Measurements from ENCODE around the gene KLHL26.
"Not testable (repeated sequence)": the region's sequence is repeated elsewhere in the genome, so short reads cannot be mapped to it uniquely, and the experiment has no call there.

The KLHL26 gene

GRCh38 chr19:18592732-18593131 is 44.1 kb upstream of the KLHL26 start:
- H3K9me3 ChIP-seq (ENCODE audit: control insufficient read depth in 5 of 5, low read length in 5 of 5); H3K27ac ChIP-seq (ENCODE audit: low read depth, low read length); H3K9ac ChIP-seq (ENCODE audit: low read length in 5 of 5); H3K4me3 ChIP-seq (ENCODE audit: low read depth in 1 of 5, low read length in 5 of 5); H3K27me3 ChIP-seq (ENCODE audit: control insufficient read depth in 5 of 5, insufficient read depth in 4 of 5, low read length in 5 of 5): not testable (repeated sequence)
- H3K36me3 ChIP-seq (ENCODE audit: control insufficient read depth in 5 of 5, insufficient read depth in 5 of 5, low read length in 5 of 5), result peaks cover 0 to 10% (median 7%) of the 10 kb centered on the region in 5 donors
- peaks cover 0 to 60% (median 45%) of the 10 kb centered on the region in 5 donors for H3K4me1 ChIP-seq (ENCODE audit: control insufficient read depth in 5 of 5, insufficient read depth in 5 of 5, low read length in 5 of 5)

- Histone ChIP-seq H3K9me3 (ENCODE audit: control insufficient read depth in 5 of 5, low read length in 5 of 5) (no peaks in the 10 kb centered on the region), H3K4me1 (ENCODE audit: control insufficient read depth in 5 of 5, insufficient read depth in 5 of 5, low read length in 5 of 5) (peaks cover 0 to 52% (median 37%) of the 10 kb centered on the region in 5 donors), H3K36me3 (ENCODE audit: control insufficient read depth in 5 of 5, insufficient read depth in 5 of 5, low read length in 5 of 5) (peaks cover 0 to 10% (median 7%) of the 10 kb centered on the region in 5 donors), H3K27me3 (ENCODE audit: control insufficient read depth in 5 of 5, insufficient read depth in 4 of 5, low read length in 5 of 5) (peaks cover 0 to 16% (median 11%) of the 10 kb centered on the region in 5 donors), H3K9ac (ENCODE audit: low read length in 5 of 5) (no peak overlapping the region), H3K4me3 (ENCODE audit: low read depth in 1 of 5, low read length in 5 of 5) (no peak overlapping the region), H3K27ac (ENCODE audit: low read depth, low read length) (no peak overlapping the region)
These were observed 43.3 kb upstream of the KLHL26 start for GRCh38 chr19:18593367-18594095.

- H3K9me3 ChIP-seq (ENCODE audit: control insufficient read depth in 5 of 5, low read length in 5 of 5), result no peaks in the 10 kb centered on the region
- H3K4me1 ChIP-seq (ENCODE audit: control insufficient read depth in 5 of 5, insufficient read depth in 5 of 5, low read length in 5 of 5), result peaks cover 0 to 45% (median 32%) of the 10 kb centered on the region in 5 donors
- H3K4me3 ChIP-seq (ENCODE audit: low read depth in 1 of 5, low read length in 5 of 5), result peak overlapping the region in 4 of 5 donors; percentile 11 to 50 (median 42)
- peaks cover 2 to 22% (median 16%) of the 10 kb centered on the region in 5 donors for H3K27me3 ChIP-seq (ENCODE audit: control insufficient read depth in 5 of 5, insufficient read depth in 4 of 5, low read length in 5 of 5)
- H3K36me3 ChIP-seq (ENCODE audit: control insufficient read depth in 5 of 5, insufficient read depth in 5 of 5, low read length in 5 of 5), result peaks cover 0 to 10% (median 7%) of the 10 kb centered on the region in 5 donors
- H3K9ac ChIP-seq (ENCODE audit: low read length in 5 of 5), result peak overlapping the region in 2 of 5 donors; percentile 4 to 48
- H3K27ac ChIP-seq (ENCODE audit: low read depth, low read length), result no peak overlapping the region
These were observed 42.6 kb upstream of the KLHL26 start for GRCh38 chr19:18594096-18594823.

DNA sequence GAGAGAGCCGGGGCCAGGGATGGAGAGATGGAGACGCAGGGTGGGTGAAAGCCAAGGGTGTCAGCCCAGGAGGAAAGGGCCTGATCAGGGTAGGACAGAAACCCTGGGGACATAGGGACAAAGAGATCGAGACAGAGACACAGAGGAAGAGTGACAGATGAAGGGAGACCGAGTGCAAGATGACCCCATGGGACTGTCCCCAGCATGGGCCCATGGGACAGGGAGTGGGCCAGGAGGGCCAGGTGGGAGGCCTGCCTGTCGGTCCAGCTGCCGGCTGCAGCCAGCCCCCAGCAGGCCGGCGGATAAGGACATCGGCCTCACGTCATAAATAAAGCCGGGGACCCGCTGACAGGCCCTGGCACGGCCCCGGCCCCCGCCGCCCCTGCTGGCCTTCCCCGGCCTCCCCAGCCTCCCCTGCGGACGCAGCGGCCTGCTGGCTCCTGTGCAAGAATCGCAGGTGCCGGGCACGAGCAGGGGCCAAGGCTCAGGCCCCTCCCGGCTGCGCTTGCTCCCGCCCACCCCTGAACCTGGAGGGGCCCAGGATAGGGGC is 41.9 kb upstream of the KLHL26 start:
- Histone ChIP-seq H3K27me3 (ENCODE audit: control insufficient read depth in 5 of 5, insufficient read depth in 4 of 5, low read length in 5 of 5) (peaks cover 8 to 28% (median 23%) of the 10 kb centered on the region in 5 donors), H3K27ac (ENCODE audit: low read depth, low read length) (no peak overlapping the region), H3K36me3 (ENCODE audit: control insufficient read depth in 5 of 5, insufficient read depth in 5 of 5, low read length in 5 of 5) (peaks cover 0 to 10% (median 7%) of the 10 kb centered on the region in 5 donors), H3K9me3 (ENCODE audit: control insufficient read depth in 5 of 5, low read length in 5 of 5) (no peaks in the 10 kb centered on the region), H3K4me3 (ENCODE audit: low read depth in 1 of 5, low read length in 5 of 5) (peak overlapping the region in 4 of 5 donors; percentile 11 to 50 (median 42)), H3K9ac (ENCODE audit: low read length in 5 of 5) (peak overlapping the region in 2 of 5 donors; percentile 4 to 48), H3K4me1 (ENCODE audit: control insufficient read depth in 5 of 5, insufficient read depth in 5 of 5, low read length in 5 of 5) (peaks cover 0 to 38% (median 25%) of the 10 kb centered on the region in 5 donors)

- peaks cover 0 to 33% (median 20%) of the 10 kb centered on the region in 5 donors for H3K4me1 ChIP-seq (ENCODE audit: control insufficient read depth in 5 of 5, insufficient read depth in 5 of 5, low read length in 5 of 5)
- H3K9me3 ChIP-seq (ENCODE audit: control insufficient read depth in 5 of 5, low read length in 5 of 5), result no peaks in the 10 kb centered on the region
- peaks cover 9 to 29% (median 24%) of the 10 kb centered on the region in 5 donors for H3K27me3 ChIP-seq (ENCODE audit: control insufficient read depth in 5 of 5, insufficient read depth in 4 of 5, low read length in 5 of 5)
- H3K4me3 ChIP-seq (ENCODE audit: low read depth in 1 of 5, low read length in 5 of 5), result no peak overlapping the region
- no peak overlapping the region for H3K9ac ChIP-seq (ENCODE audit: low read length in 5 of 5)
- peaks cover 0 to 10% (median 7%) of the 10 kb centered on the region in 5 donors for H3K36me3 ChIP-seq (ENCODE audit: control insufficient read depth in 5 of 5, insufficient read depth in 5 of 5, low read length in 5 of 5)
- H3K27ac ChIP-seq (ENCODE audit: low read depth, low read length), result no peak overlapping the region
These were observed 41.4 kb upstream of the KLHL26 start for GRCh38 chr19:18595475-18595874.

DNA sequence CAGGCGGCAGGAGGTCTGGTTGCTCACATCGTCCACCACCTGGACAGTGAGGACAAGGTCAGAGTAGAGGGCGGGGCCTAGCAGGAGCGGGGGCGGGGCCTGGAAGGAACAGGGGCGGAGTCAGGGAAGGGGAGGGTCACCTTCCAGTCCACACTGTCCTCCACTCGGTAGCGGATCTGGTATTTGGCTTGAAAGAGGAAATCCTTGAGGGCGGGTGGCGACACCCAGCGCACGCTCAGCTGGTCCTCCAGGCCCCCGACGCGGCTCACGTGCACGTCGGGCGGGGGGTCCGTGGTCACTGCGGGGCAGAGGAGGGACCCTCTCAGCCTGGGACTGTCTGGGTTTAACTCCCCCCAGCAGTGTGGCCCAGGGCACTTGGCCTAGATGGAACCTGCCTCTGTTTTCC is 40.1 kb upstream of the KLHL26 start:
- Histone ChIP-seq H3K9ac (ENCODE audit: low read length in 5 of 5) (no peak overlapping the region), H3K36me3 (ENCODE audit: control insufficient read depth in 5 of 5, insufficient read depth in 5 of 5, low read length in 5 of 5) (peaks cover 0 to 3% (median 0%) of the 10 kb centered on the region in 5 donors), H3K9me3 (ENCODE audit: control insufficient read depth in 5 of 5, low read length in 5 of 5) (no peaks in the 10 kb centered on the region), H3K27ac (ENCODE audit: low read depth, low read length) (no peak overlapping the region), H3K4me1 (ENCODE audit: control insufficient read depth in 5 of 5, insufficient read depth in 5 of 5, low read length in 5 of 5) (peaks cover 0 to 31% (median 14%) of the 10 kb centered on the region in 5 donors), H3K27me3 (ENCODE audit: control insufficient read depth in 5 of 5, insufficient read depth in 4 of 5, low read length in 5 of 5) (peaks cover 9 to 29% (median 24%) of the 10 kb centered on the region in 5 donors), H3K4me3 (ENCODE audit: low read depth in 1 of 5, low read length in 5 of 5) (no peak overlapping the region)

- Histone ChIP-seq H3K27me3 (ENCODE audit: control insufficient read depth in 5 of 5, insufficient read depth in 4 of 5, low read length in 5 of 5) (peaks cover 9 to 32% (median 24%) of the 10 kb centered on the region in 5 donors), H3K4me3 (ENCODE audit: low read depth in 1 of 5, low read length in 5 of 5) (no peak overlapping the region), H3K9ac (ENCODE audit: low read length in 5 of 5) (no peak overlapping the region), H3K9me3 (ENCODE audit: control insufficient read depth in 5 of 5, low read length in 5 of 5) (no peaks in the 10 kb centered on the region), H3K36me3 (ENCODE audit: control insufficient read depth in 5 of 5, insufficient read depth in 5 of 5, low read length in 5 of 5) (no peaks in the 10 kb centered on the region), H3K4me1 (ENCODE audit: control insufficient read depth in 5 of 5, insufficient read depth in 5 of 5, low read length in 5 of 5) (peaks cover 0 to 24% (median 7%) of the 10 kb centered on the region in 5 donors), H3K27ac (ENCODE audit: low read depth, low read length) (no peak overlapping the region)
These were observed 38.8 kb upstream of the KLHL26 start for GRCh38 chr19:18597809-18598660.

GRCh38 chr19:18599485-18599884 is 37.3 kb upstream of the KLHL26 start:
- H3K27me3 ChIP-seq (ENCODE audit: control insufficient read depth in 5 of 5, insufficient read depth in 4 of 5, low read length in 5 of 5), result peaks cover 15 to 45% (median 36%) of the 10 kb centered on the region in 5 donors
- H3K9ac ChIP-seq (ENCODE audit: low read length in 5 of 5), result no peak overlapping the region
- H3K4me3 ChIP-seq (ENCODE audit: low read depth in 1 of 5, low read length in 5 of 5), result no peak overlapping the region
- no peaks in the 10 kb centered on the region for H3K9me3 ChIP-seq (ENCODE audit: control insufficient read depth in 5 of 5, low read length in 5 of 5)
- H3K36me3 ChIP-seq (ENCODE audit: control insufficient read depth in 5 of 5, insufficient read depth in 5 of 5, low read length in 5 of 5), result no peaks in the 10 kb centered on the region
- H3K27ac ChIP-seq (ENCODE audit: low read depth, low read length), result no peak overlapping the region
- peaks cover 0 to 16% (median 9%) of the 10 kb centered on the region in 5 donors for H3K4me1 ChIP-seq (ENCODE audit: control insufficient read depth in 5 of 5, insufficient read depth in 5 of 5, low read length in 5 of 5)

GRCh38 chr19:18600692-18601397 is 36.0 kb upstream of the KLHL26 start:
- not testable (repeated sequence) for H3K27ac ChIP-seq (ENCODE audit: low read depth, low read length); H3K4me1 ChIP-seq (ENCODE audit: control insufficient read depth in 5 of 5, insufficient read depth in 5 of 5, low read length in 5 of 5); H3K9me3 ChIP-seq (ENCODE audit: control insufficient read depth in 5 of 5, low read length in 5 of 5); H3K9ac ChIP-seq (ENCODE audit: low read length in 5 of 5); H3K4me3 ChIP-seq (ENCODE audit: low read depth in 1 of 5, low read length in 5 of 5); H3K36me3 ChIP-seq (ENCODE audit: control insufficient read depth in 5 of 5, insufficient read depth in 5 of 5, low read length in 5 of 5)
- H3K27me3 ChIP-seq (ENCODE audit: control insufficient read depth in 5 of 5, insufficient read depth in 4 of 5, low read length in 5 of 5), result peaks cover 29 to 55% (median 50%) of the 10 kb centered on the region in 5 donors
